CD14-positive monocyte (primary cell): Measurements from ENCODE around the gene ARHGAP10. TPM values are rescaled to one million over a fixed set of nuclear protein-coding genes. Genes with fewer than 3 reads are reported as not detected.

ENCODE experiments used
- DNase-seq, 3 donors: peaks; one replicate each; pipeline ENCODE4 v3.0.0-alpha.2; 2011 to 2022
- H2AFZ ChIP-seq: 2 replicates; pipeline ENCODE4 v1.6.0; 2012; ENCODE audit warnings: mild to moderate bottlenecking, low read depth, low read length, inconsistent platforms; ENCODE audit not compliant: insufficient read depth, poor library complexity, severe bottlenecking
- H3K27ac ChIP-seq, 2 donors: 1 replicate in 1 of 2; 2 replicates in 1 of 2; pipeline ENCODE4 v1.5.1; 2012 to 2013; ENCODE audit warnings: low read length in 2 of 2, control low read depth in 1 of 2, inconsistent platforms in 1 of 2, low read depth in 1 of 2, mild to moderate bottlenecking in 1 of 2
- H3K27me3 ChIP-seq, 2 donors: one replicate each; pipeline versions ENCODE4 v1.6.0 to v1.6.1; 2011 to 2013; ENCODE audit warnings: low read length in 2 of 2; ENCODE audit not compliant: control insufficient read depth in 2 of 2, insufficient read depth in 2 of 2
- H3K36me3 ChIP-seq, 2 donors: replicated peaks in 1 of 2; 1 replicate in 1 of 2; 2 replicates in 1 of 2; pipeline versions ENCODE4 v1.5.1 to v1.6.1; 2012 to 2013; ENCODE audit warnings: low read length in 2 of 2, control low read depth in 1 of 2, inconsistent platforms in 1 of 2, mild to moderate bottlenecking in 1 of 2; ENCODE audit not compliant: insufficient read depth in 2 of 2, control insufficient read depth in 1 of 2
- H3K4me1 ChIP-seq, 2 donors: 1 replicate in 1 of 2; 2 replicates in 1 of 2; pipeline versions ENCODE4 v1.5.1 to v1.6.1; 2012 to 2013; ENCODE audit warnings: low read length in 2 of 2, control low read depth in 1 of 2, inconsistent platforms in 1 of 2, mild to moderate bottlenecking in 1 of 2, moderate library complexity in 1 of 2; ENCODE audit not compliant: insufficient read depth in 2 of 2, control insufficient read depth in 1 of 2
- H3K4me2 ChIP-seq: replicated peaks from 2 replicates; pipeline ENCODE3; 2012; ENCODE audit warnings: low read length, moderate library complexity, mild to moderate bottlenecking; ENCODE audit not compliant: poor library complexity, severe bottlenecking; ENCODE audit errors: extremely low read depth
- H3K4me3 ChIP-seq, 3 experiments: fragments of 200-600 bp in 1 of 3; sonication (generic) in 1 of 3; replicated peaks in 1 of 3; 1 replicate in 2 of 3; 2 replicates in 1 of 3; pipeline ENCODE4 v1.5.1; 2011 to 2013; ENCODE audit warnings: low read length in 3 of 3, mild to moderate bottlenecking in 3 of 3, control low read depth in 2 of 3, low read depth in 2 of 3, inconsistent platforms in 1 of 3, moderate library complexity in 1 of 3
- H3K79me2 ChIP-seq: 2 replicates; pipeline ENCODE4 v1.6.0; 2012; ENCODE audit warnings: mild to moderate bottlenecking, control low read depth, inconsistent platforms, low read length, moderate library complexity; ENCODE audit not compliant: insufficient read depth
- H3K9ac ChIP-seq: 2 replicates; pipeline ENCODE4 v1.6.0; 2017; ENCODE audit warnings: low read length, mild to moderate bottlenecking; ENCODE audit not compliant: insufficient read depth, poor library complexity, severe bottlenecking
- H3K9me3 ChIP-seq, 2 donors: replicated peaks in 1 of 2; 1 replicate in 1 of 2; 2 replicates in 1 of 2; pipeline versions ENCODE4 v1.5.1 to v1.6.1; 2012 to 2013; ENCODE audit warnings: low read length in 2 of 2, control low read depth in 1 of 2; ENCODE audit not compliant: control insufficient read depth in 1 of 2, insufficient read depth in 1 of 2
- H4K20me1 ChIP-seq: 2 replicates; pipeline ENCODE4 v1.6.0; 2012; ENCODE audit warnings: mild to moderate bottlenecking, low read length, control low read depth, moderate library complexity; ENCODE audit not compliant: insufficient read depth
- H3K27ac Mint-ChIP-seq, 7 donors: one replicate each; pipeline ENCODE4 v1.8.0; 2020; ENCODE audit warnings: mild to moderate bottlenecking in 7 of 7, mixed read lengths in 7 of 7, moderate library complexity in 6 of 7, inconsistent platforms in 2 of 7
- H3K27me3 Mint-ChIP-seq, 3 donors: one replicate each; pipeline ENCODE4 v1.8.0; 2021 to 2022; ENCODE audit warnings: low read depth in 3 of 3, mild to moderate bottlenecking in 3 of 3, mixed read lengths in 3 of 3, moderate library complexity in 3 of 3, inconsistent platforms in 1 of 3
- H3K36me3 Mint-ChIP-seq, 2 donors: one replicate each; pipeline ENCODE4 v1.8.0; 2020; ENCODE audit warnings: mixed read lengths in 2 of 2, inconsistent platforms in 1 of 2, mild to moderate bottlenecking in 1 of 2
- H3K4me1 Mint-ChIP-seq: one replicate; pipeline ENCODE4 v1.8.0; 2020; ENCODE audit warnings: mild to moderate bottlenecking, mixed read lengths
- H3K4me3 Mint-ChIP-seq, 2 donors: one replicate each; pipeline ENCODE4 v1.8.0; 2020; ENCODE audit warnings: mild to moderate bottlenecking in 2 of 2, mixed read lengths in 2 of 2, moderate library complexity in 1 of 2
- H3K9me3 Mint-ChIP-seq, 7 donors: one replicate each; pipeline ENCODE4 v1.8.0; 2020 to 2022; ENCODE audit warnings: mixed read lengths in 7 of 7, mild to moderate bottlenecking in 6 of 7, moderate library complexity in 6 of 7, inconsistent platforms in 2 of 7
- CTCF ChIP-seq: fragments of 200-600 bp; IDR thresholded peaks from one replicate; pipeline ENCODE4 v1.8.0; 2022; ENCODE audit warnings: antibody characterized with exemption, mild to moderate bottlenecking
- WGBS: methylation state at CpG from one replicate; pipeline ENCODE4 v1.1.5; 2013; ENCODE audit warnings: missing lambda C conversion rate; ENCODE audit not compliant: insufficient coverage; 5-methylcytosine and 5-hydroxymethylcytosine counted together
- intact Hi-C, 2 donors: fragments of 100-400 bp; cut with micrococcal nuclease; formaldehyde crosslinking; loops; one replicate each; pipeline versions ENCODE4 v1.15.0 to v1.15.1; 2023
- polyA plus RNA-seq, 3 donors: library from polyadenylated mRNA; depleted of rRNA in 1 of 3; unstranded in 2 of 3; stranded (reverse) in 1 of 3; fragments of 300-500 nt in 2 of 3; fragments of >200 nt in 1 of 3; fragmentation: Illumina TruSeq in 2 of 3; gene quantifications; 1 replicate in 2 of 3; 2 replicates in 1 of 3; pipeline ENCODE4 v1.2.3, GENCODE V29; 2012 to 2021

ARHGAP10 gene
- polyA plus RNA-seq, 3 donors: 1.7 to 4.3 (median 3.0) TPM

- H3K27ac ChIP-seq: no peak overlapping the region
- DNase-seq: peak in 1 of 3 donors; percentile 18
- H3K4me3 ChIP-seq: no peak overlapping the region
- H3K27me3 ChIP-seq: no peaks in the 10 kb centered on the region
- Mint-ChIP-seq H3K4me3 (no peak overlapping the region), H3K27ac (peak overlapping the region in 1 of 7 donors; percentile 64), H3K27me3 (peaks cover 0 to 3% (median 0%) of the 10 kb centered on the region in 3 donors), H3K36me3 (no peaks in the 10 kb centered on the region), H3K4me1 (peaks cover 22% of the 10 kb centered on the region), H3K9me3 (peaks cover 0 to 1% (median 0%) of the 10 kb centered on the region in 7 donors)
- no peaks in the 10 kb centered on the region for H3K9me3 ChIP-seq
- H3K79me2 ChIP-seq: no peaks in the 10 kb centered on the region
- no peak overlapping the region for H3K4me2 ChIP-seq
- H2AFZ ChIP-seq: no peak overlapping the region
- H3K36me3 ChIP-seq: no peaks in the 10 kb centered on the region
- H3K9ac ChIP-seq: no peak overlapping the region
- TF ChIP-seq CTCF: no peak
- H3K4me1 ChIP-seq: peaks cover 21 to 22% of the 10 kb centered on the region in 2 donors
- intact Hi-C loops: loop anchor here in 1 of 2 donors (5.0 kb wide), 1 partner anchor 50 kb away; no protein-coding TSS in a partner anchor
- H4K20me1 ChIP-seq: no peaks in the 10 kb centered on the region
- WGBS: 82% methylated on average over 5 of the region's 7 CpGs
Observed at GRCh38 chr4:147782087-147782781, 50.3 kb downstream of the ARHGAP10 start.

DNA sequence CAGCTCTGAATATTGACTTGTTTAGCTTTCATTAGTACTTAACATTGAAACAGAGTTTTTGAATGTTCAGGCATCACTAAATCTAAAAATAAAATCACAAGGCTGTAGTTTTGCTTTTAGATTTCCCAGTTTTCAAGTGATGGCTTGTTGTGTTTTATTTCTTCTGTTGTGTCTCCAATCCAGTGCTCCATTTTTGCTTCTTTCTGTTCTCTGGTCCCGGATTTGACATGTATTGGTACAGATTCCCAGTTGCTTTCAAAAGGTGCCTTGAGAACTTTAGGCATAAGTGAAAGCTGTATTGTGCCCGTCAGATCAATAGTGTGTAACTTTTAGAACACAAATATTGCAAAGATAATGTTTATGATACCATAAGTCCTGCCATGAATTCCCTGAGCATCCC is 53.2 kb downstream of the ARHGAP10 start:
- Histone ChIP-seq H3K9me3 (no peaks in the 10 kb centered on the region), H4K20me1 (no peaks in the 10 kb centered on the region), H3K4me2 (no peak overlapping the region), H3K36me3 (no peaks in the 10 kb centered on the region), H3K27ac (no peak overlapping the region), H3K27me3 (no peaks in the 10 kb centered on the region), H3K4me1 (peaks cover 9 to 10% of the 10 kb centered on the region in 2 donors), H3K79me2 (no peaks in the 10 kb centered on the region), H2AFZ (no peak overlapping the region), H3K4me3 (no peak overlapping the region), H3K9ac (no peak overlapping the region)
- no peaks in the 10 kb centered on the region for H3K36me3 Mint-ChIP-seq
- no CpG with 5 or more reads among the region's 2 CpGs for WGBS
- H3K27ac Mint-ChIP-seq: no peak overlapping the region
- H3K9me3 Mint-ChIP-seq: no peaks in the 10 kb centered on the region
- peaks cover 10% of the 10 kb centered on the region for H3K4me1 Mint-ChIP-seq
- peaks cover 0 to 5% (median 0%) of the 10 kb centered on the region in 3 donors for H3K27me3 Mint-ChIP-seq
- no peak for TF ChIP-seq CTCF
- intact Hi-C loops: no loop called here
- no peak for DNase-seq
- no peak overlapping the region for H3K4me3 Mint-ChIP-seq
